CD14-positive monocyte (primary cell): ENCODE measurements around the gene CFAP97. TPM values are rescaled to one million over a fixed set of nuclear protein-coding genes. Genes with fewer than 3 reads are reported as not detected.

ENCODE experiments used
- DNase-seq, 3 donors: peaks; one replicate each; pipeline ENCODE4 v3.0.0-alpha.2; 2011 to 2022
- H2AFZ ChIP-seq: 2 replicates; pipeline ENCODE4 v1.6.0; 2012; ENCODE audit warnings: mild to moderate bottlenecking, low read depth, low read length, inconsistent platforms; ENCODE audit not compliant: insufficient read depth, poor library complexity, severe bottlenecking
- H3K27ac ChIP-seq, 2 donors: 1 replicate in 1 of 2; 2 replicates in 1 of 2; pipeline ENCODE4 v1.5.1; 2012 to 2013; ENCODE audit warnings: low read length in 2 of 2, control low read depth in 1 of 2, inconsistent platforms in 1 of 2, low read depth in 1 of 2, mild to moderate bottlenecking in 1 of 2
- H3K27me3 ChIP-seq, 2 donors: one replicate each; pipeline versions ENCODE4 v1.6.0 to v1.6.1; 2011 to 2013; ENCODE audit warnings: low read length in 2 of 2; ENCODE audit not compliant: control insufficient read depth in 2 of 2, insufficient read depth in 2 of 2
- H3K36me3 ChIP-seq, 2 donors: replicated peaks in 1 of 2; 1 replicate in 1 of 2; 2 replicates in 1 of 2; pipeline versions ENCODE4 v1.5.1 to v1.6.1; 2012 to 2013; ENCODE audit warnings: low read length in 2 of 2, control low read depth in 1 of 2, inconsistent platforms in 1 of 2, mild to moderate bottlenecking in 1 of 2; ENCODE audit not compliant: insufficient read depth in 2 of 2, control insufficient read depth in 1 of 2
- H3K4me1 ChIP-seq, 2 donors: 1 replicate in 1 of 2; 2 replicates in 1 of 2; pipeline versions ENCODE4 v1.5.1 to v1.6.1; 2012 to 2013; ENCODE audit warnings: low read length in 2 of 2, control low read depth in 1 of 2, inconsistent platforms in 1 of 2, mild to moderate bottlenecking in 1 of 2, moderate library complexity in 1 of 2; ENCODE audit not compliant: insufficient read depth in 2 of 2, control insufficient read depth in 1 of 2
- H3K4me2 ChIP-seq: replicated peaks from 2 replicates; pipeline ENCODE3; 2012; ENCODE audit warnings: low read length, moderate library complexity, mild to moderate bottlenecking; ENCODE audit not compliant: poor library complexity, severe bottlenecking; ENCODE audit errors: extremely low read depth
- H3K4me3 ChIP-seq, 3 experiments: fragments of 200-600 bp in 1 of 3; sonication (generic) in 1 of 3; replicated peaks in 1 of 3; 1 replicate in 2 of 3; 2 replicates in 1 of 3; pipeline ENCODE4 v1.5.1; 2011 to 2013; ENCODE audit warnings: low read length in 3 of 3, mild to moderate bottlenecking in 3 of 3, control low read depth in 2 of 3, low read depth in 2 of 3, inconsistent platforms in 1 of 3, moderate library complexity in 1 of 3
- H3K79me2 ChIP-seq: 2 replicates; pipeline ENCODE4 v1.6.0; 2012; ENCODE audit warnings: mild to moderate bottlenecking, control low read depth, inconsistent platforms, low read length, moderate library complexity; ENCODE audit not compliant: insufficient read depth
- H3K9ac ChIP-seq: 2 replicates; pipeline ENCODE4 v1.6.0; 2017; ENCODE audit warnings: low read length, mild to moderate bottlenecking; ENCODE audit not compliant: insufficient read depth, poor library complexity, severe bottlenecking
- H3K9me3 ChIP-seq, 2 donors: replicated peaks in 1 of 2; 1 replicate in 1 of 2; 2 replicates in 1 of 2; pipeline versions ENCODE4 v1.5.1 to v1.6.1; 2012 to 2013; ENCODE audit warnings: low read length in 2 of 2, control low read depth in 1 of 2; ENCODE audit not compliant: control insufficient read depth in 1 of 2, insufficient read depth in 1 of 2
- H4K20me1 ChIP-seq: 2 replicates; pipeline ENCODE4 v1.6.0; 2012; ENCODE audit warnings: mild to moderate bottlenecking, low read length, control low read depth, moderate library complexity; ENCODE audit not compliant: insufficient read depth
- H3K27ac Mint-ChIP-seq, 7 donors: one replicate each; pipeline ENCODE4 v1.8.0; 2020; ENCODE audit warnings: mild to moderate bottlenecking in 7 of 7, mixed read lengths in 7 of 7, moderate library complexity in 6 of 7, inconsistent platforms in 2 of 7
- H3K27me3 Mint-ChIP-seq, 3 donors: one replicate each; pipeline ENCODE4 v1.8.0; 2021 to 2022; ENCODE audit warnings: low read depth in 3 of 3, mild to moderate bottlenecking in 3 of 3, mixed read lengths in 3 of 3, moderate library complexity in 3 of 3, inconsistent platforms in 1 of 3
- H3K36me3 Mint-ChIP-seq, 2 donors: one replicate each; pipeline ENCODE4 v1.8.0; 2020; ENCODE audit warnings: mixed read lengths in 2 of 2, inconsistent platforms in 1 of 2, mild to moderate bottlenecking in 1 of 2
- H3K4me1 Mint-ChIP-seq: one replicate; pipeline ENCODE4 v1.8.0; 2020; ENCODE audit warnings: mild to moderate bottlenecking, mixed read lengths
- H3K4me3 Mint-ChIP-seq, 2 donors: one replicate each; pipeline ENCODE4 v1.8.0; 2020; ENCODE audit warnings: mild to moderate bottlenecking in 2 of 2, mixed read lengths in 2 of 2, moderate library complexity in 1 of 2
- H3K9me3 Mint-ChIP-seq, 7 donors: one replicate each; pipeline ENCODE4 v1.8.0; 2020 to 2022; ENCODE audit warnings: mixed read lengths in 7 of 7, mild to moderate bottlenecking in 6 of 7, moderate library complexity in 6 of 7, inconsistent platforms in 2 of 7
- WGBS: methylation state at CpG from one replicate; pipeline ENCODE4 v1.1.5; 2013; ENCODE audit warnings: missing lambda C conversion rate; ENCODE audit not compliant: insufficient coverage; 5-methylcytosine and 5-hydroxymethylcytosine counted together
- intact Hi-C, 2 donors: fragments of 100-400 bp; cut with micrococcal nuclease; formaldehyde crosslinking; loops; one replicate each; pipeline versions ENCODE4 v1.15.0 to v1.15.1; 2023
- polyA plus RNA-seq, 3 donors: library from polyadenylated mRNA; depleted of rRNA in 1 of 3; unstranded in 2 of 3; stranded (reverse) in 1 of 3; fragments of 300-500 nt in 2 of 3; fragments of >200 nt in 1 of 3; fragmentation: Illumina TruSeq in 2 of 3; gene quantifications; 1 replicate in 2 of 3; 2 replicates in 1 of 3; pipeline ENCODE4 v1.2.3, GENCODE V29; 2012 to 2021
- TF ChIP-seq, protein P1 (sequence below): fragments of 200-600 bp; IDR thresholded peaks from one replicate; pipeline ENCODE4 v1.8.0; 2022; ENCODE audit warnings: antibody characterized with exemption, mild to moderate bottlenecking

CFAP97 gene
- polyA plus RNA-seq, 3 donors: 2.7 to 16.8 (median 12.3) TPM

DNA sequence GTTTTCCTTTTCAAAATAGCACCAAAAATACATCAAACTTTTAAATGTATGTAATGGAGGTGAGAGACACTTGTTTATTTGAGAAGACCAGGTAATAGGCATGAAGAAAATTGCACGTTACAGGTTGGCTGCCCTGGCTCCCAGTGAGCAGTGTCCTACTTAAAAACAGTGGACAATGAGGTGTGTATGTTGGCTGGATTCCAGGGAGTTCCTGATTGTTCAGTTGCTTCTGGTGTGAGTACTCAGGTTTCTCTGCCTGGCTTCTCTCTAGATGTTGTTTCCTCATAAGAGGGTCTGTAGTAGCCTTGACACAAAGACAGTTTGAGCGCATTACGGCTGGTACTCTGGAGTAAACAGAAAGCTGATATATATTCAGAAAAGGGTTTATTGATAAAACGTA lies 35.0 kb upstream of the CFAP97 start:
- Mint-ChIP-seq H3K36me3 (no peaks in the 10 kb centered on the region), H3K27ac (no peak overlapping the region), H3K4me3 (no peak overlapping the region), H3K4me1 (no peaks in the 10 kb centered on the region), H3K9me3 (peaks cover 0 to 15% (median 11%) of the 10 kb centered on the region in 7 donors), H3K27me3 (peaks cover 2 to 4% (median 3%) of the 10 kb centered on the region in 3 donors)
- DNase-seq: no peak
- Histone ChIP-seq H3K9ac (no peak overlapping the region), H3K27me3 (no peaks in the 10 kb centered on the region), H3K27ac (no peak overlapping the region), H2AFZ (no peak overlapping the region), H4K20me1 (no peaks in the 10 kb centered on the region), H3K9me3 (no peaks in the 10 kb centered on the region), H3K4me1 (no peaks in the 10 kb centered on the region), H3K36me3 (no peaks in the 10 kb centered on the region), H3K4me3 (no peak overlapping the region), H3K79me2 (no peaks in the 10 kb centered on the region), H3K4me2 (no peak overlapping the region)
- intact Hi-C loops: no loop called here
- WGBS: 100% methylated on average over 4 of the region's 4 CpGs
- TF ChIP-seq, protein P1, sequence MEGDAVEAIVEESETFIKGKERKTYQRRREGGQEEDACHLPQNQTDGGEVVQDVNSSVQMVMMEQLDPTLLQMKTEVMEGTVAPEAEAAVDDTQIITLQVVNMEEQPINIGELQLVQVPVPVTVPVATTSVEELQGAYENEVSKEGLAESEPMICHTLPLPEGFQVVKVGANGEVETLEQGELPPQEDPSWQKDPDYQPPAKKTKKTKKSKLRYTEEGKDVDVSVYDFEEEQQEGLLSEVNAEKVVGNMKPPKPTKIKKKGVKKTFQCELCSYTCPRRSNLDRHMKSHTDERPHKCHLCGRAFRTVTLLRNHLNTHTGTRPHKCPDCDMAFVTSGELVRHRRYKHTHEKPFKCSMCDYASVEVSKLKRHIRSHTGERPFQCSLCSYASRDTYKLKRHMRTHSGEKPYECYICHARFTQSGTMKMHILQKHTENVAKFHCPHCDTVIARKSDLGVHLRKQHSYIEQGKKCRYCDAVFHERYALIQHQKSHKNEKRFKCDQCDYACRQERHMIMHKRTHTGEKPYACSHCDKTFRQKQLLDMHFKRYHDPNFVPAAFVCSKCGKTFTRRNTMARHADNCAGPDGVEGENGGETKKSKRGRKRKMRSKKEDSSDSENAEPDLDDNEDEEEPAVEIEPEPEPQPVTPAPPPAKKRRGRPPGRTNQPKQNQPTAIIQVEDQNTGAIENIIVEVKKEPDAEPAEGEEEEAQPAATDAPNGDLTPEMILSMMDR: no peak

DNA sequence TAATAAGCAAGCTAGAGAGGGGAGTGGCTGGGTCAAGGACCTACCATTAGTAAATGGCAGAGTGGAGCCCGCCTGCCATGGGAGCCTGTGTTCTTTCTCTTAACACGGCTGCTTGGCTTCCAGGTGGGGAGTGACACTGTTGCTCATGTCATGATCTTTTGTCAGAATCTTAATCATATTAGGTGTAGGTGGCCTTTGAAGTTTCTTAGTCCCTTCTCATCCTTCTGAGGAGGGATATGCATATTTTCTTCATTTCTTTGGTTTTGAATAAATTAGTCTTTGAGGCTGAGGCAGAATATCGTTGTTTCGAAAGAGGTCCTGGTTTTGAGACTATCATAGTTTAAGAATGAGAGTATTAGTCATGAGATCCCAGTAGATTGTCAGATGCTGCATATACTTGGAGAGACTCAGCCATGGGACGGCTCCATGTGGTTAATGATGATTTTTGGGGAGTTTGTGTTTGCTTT lies 34.4 kb upstream of the CFAP97 start:
- H3K79me2 ChIP-seq: no peaks in the 10 kb centered on the region
- H3K4me2 ChIP-seq: no peak overlapping the region
- no peak overlapping the region for H3K27ac Mint-ChIP-seq
- no peaks in the 10 kb centered on the region for H3K27me3 ChIP-seq
- no peak for DNase-seq
- H3K4me3 Mint-ChIP-seq: no peak overlapping the region
- no peaks in the 10 kb centered on the region for H3K9me3 ChIP-seq
- no peaks in the 10 kb centered on the region for H4K20me1 ChIP-seq
- no peaks in the 10 kb centered on the region for H3K36me3 Mint-ChIP-seq
- TF ChIP-seq, protein P1: no peak
- no peak overlapping the region for H2AFZ ChIP-seq
- WGBS: 100% methylated on average over 2 of the region's 5 CpGs
- H3K27ac ChIP-seq: no peak overlapping the region
- H3K4me1 Mint-ChIP-seq: no peaks in the 10 kb centered on the region
- no peak overlapping the region for H3K9ac ChIP-seq
- peaks cover 2 to 4% (median 3%) of the 10 kb centered on the region in 3 donors for H3K27me3 Mint-ChIP-seq
- H3K9me3 Mint-ChIP-seq: peaks cover 0 to 14% (median 11%) of the 10 kb centered on the region in 7 donors
- no peaks in the 10 kb centered on the region for H3K36me3 ChIP-seq
- H3K4me1 ChIP-seq: no peaks in the 10 kb centered on the region
- intact Hi-C loops: no loop called here
- H3K4me3 ChIP-seq: no peak overlapping the region
